BJ (cell line): ENCODE data around the gene REG1A. TPM values are rescaled to one million over a fixed set of nuclear protein-coding genes. Genes with fewer than 3 reads are reported as not detected.

ENCODE experiments used
- CTCF ChIA-PET: fragments of 350-600 bp; formaldehyde crosslinking; extraction: SDS; loops from one replicate; lab custom pipeline; 2021; ENCODE audit warnings: antibody characterized with exemption, inconsistent platforms; lab: Yijun Ruan, JAX
- POLR2A ChIA-PET: fragments of 300-600 bp; sonication (Branson Sonifier 250); formaldehyde crosslinking; extraction: SDS; loops from one replicate; lab custom pipeline; 2021; ENCODE audit warnings: antibody characterized with exemption; lab: Charles Lee
- DNase-seq: peaks from one replicate; pipeline ENCODE4 v3.0.0-alpha.2; 2011; ENCODE audit warnings: low read depth
- H3K27me3 ChIP-seq: 2 replicates; pipeline ENCODE4 v1.6.0; 2011; ENCODE audit warnings: low read length; ENCODE audit not compliant: control insufficient read depth, insufficient read depth
- H3K36me3 ChIP-seq: 2 replicates; pipeline ENCODE4 v1.5.1; 2011; ENCODE audit warnings: low read length; ENCODE audit not compliant: control insufficient read depth, insufficient read depth
- H3K4me3 ChIP-seq: 2 replicates; pipeline ENCODE4 v1.5.1; 2011; ENCODE audit warnings: low read depth, mild to moderate bottlenecking, control low read depth, low read length
- polyA minus RNA-seq: library from RNA; depleted of rRNA, polyadenylated mRNA; stranded (reverse); fragments of >200 nt; gene quantifications from 2 replicates; pipeline ENCODE4 v1.2.3, GENCODE V29; 2011; rRNA and poly(A)+ RNA removed
- polyA plus RNA-seq: library from polyadenylated mRNA; depleted of rRNA; stranded (reverse); fragments of >200 nt; gene quantifications from 2 replicates; pipeline ENCODE4 v1.2.3, GENCODE V29; 2011; rRNA removed
- TF ChIP-seq, protein P1 (sequence below): IDR thresholded peaks from 2 replicates; pipeline ENCODE4 v1.5.1; 2011; ENCODE audit warnings: low read depth, mild to moderate bottlenecking, control low read depth, inconsistent platforms, low read length, moderate library complexity; ENCODE audit not compliant: insufficient read depth

The REG1A gene
- polyA plus RNA-seq (not detected in 2 replicates), polyA minus RNA-seq (not detected in 2 replicates)

- TF ChIP-seq, protein P1, sequence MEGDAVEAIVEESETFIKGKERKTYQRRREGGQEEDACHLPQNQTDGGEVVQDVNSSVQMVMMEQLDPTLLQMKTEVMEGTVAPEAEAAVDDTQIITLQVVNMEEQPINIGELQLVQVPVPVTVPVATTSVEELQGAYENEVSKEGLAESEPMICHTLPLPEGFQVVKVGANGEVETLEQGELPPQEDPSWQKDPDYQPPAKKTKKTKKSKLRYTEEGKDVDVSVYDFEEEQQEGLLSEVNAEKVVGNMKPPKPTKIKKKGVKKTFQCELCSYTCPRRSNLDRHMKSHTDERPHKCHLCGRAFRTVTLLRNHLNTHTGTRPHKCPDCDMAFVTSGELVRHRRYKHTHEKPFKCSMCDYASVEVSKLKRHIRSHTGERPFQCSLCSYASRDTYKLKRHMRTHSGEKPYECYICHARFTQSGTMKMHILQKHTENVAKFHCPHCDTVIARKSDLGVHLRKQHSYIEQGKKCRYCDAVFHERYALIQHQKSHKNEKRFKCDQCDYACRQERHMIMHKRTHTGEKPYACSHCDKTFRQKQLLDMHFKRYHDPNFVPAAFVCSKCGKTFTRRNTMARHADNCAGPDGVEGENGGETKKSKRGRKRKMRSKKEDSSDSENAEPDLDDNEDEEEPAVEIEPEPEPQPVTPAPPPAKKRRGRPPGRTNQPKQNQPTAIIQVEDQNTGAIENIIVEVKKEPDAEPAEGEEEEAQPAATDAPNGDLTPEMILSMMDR, result no peak
- CTCF ChIA-PET, result no interaction called here
- Histone ChIP-seq H3K27me3 (no peaks in the 10 kb centered on the region), H3K36me3 (no peaks in the 10 kb centered on the region), H3K4me3 (no peak within 1 kb of the TSS)
- no peak for DNase-seq
- POLR2A ChIA-PET, result no interaction called here
Measured at GRCh38 chr2:79120194-79120713, at the start of gene REG1A. Gene REG1A (plus strand): TSS chr2:79120488. CDS start chr2:79120862, 374 bp downstream.

DNA sequence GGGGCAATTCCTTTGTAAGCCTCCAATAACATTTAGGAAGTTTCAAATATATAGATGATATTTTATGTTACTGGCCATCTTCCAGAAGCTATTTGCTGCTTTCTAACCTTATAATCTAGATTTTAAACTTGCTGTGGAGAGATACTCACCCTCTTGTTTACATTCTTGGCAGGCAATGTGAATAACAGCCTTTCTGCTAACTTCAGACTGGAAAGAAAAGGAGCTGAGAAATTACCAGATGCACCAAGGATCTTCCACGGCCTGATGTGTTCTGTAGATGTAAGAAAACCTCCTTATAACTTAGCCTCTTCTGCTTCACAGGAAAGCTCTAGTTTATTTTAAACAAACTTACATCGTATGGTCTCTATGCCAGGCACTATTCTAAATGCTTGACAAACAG lies 49.2 kb upstream of the REG1A start:
- no peaks in the 10 kb centered on the region for H3K36me3 ChIP-seq
- no peak for DNase-seq
- TF ChIP-seq, protein P1, result no peak
- ChIA-PET POLR2A (no interaction called here), CTCF (no interaction called here)
- no peak overlapping the region for H3K4me3 ChIP-seq
- no peaks in the 10 kb centered on the region for H3K27me3 ChIP-seq

GRCh38 chr2:79082987-79083386 lies 37.3 kb upstream of the REG1A start:
- DNase-seq, result no peak
- Histone ChIP-seq H3K4me3 (no peak overlapping the region), H3K27me3 (no peaks in the 10 kb centered on the region), H3K36me3 (no peaks in the 10 kb centered on the region)
- TF ChIP-seq, protein P1, result no peak
- POLR2A ChIA-PET, result no interaction called here
- CTCF ChIA-PET, result no interaction called here

GRCh38 chr2:79083597-79084251 lies 36.6 kb upstream of the REG1A start:
- no peak overlapping the region for H3K4me3 ChIP-seq
- H3K36me3 ChIP-seq, result no peaks in the 10 kb centered on the region
- ChIA-PET CTCF (no interaction called here), POLR2A (no interaction called here)
- H3K27me3 ChIP-seq, result no peaks in the 10 kb centered on the region
- DNase-seq, result no peak
- TF ChIP-seq, protein P1, result no peak

- Histone ChIP-seq H3K36me3 (no peaks in the 10 kb centered on the region), H3K27me3 (no peaks in the 10 kb centered on the region), H3K4me3 (no peak overlapping the region)
- CTCF ChIA-PET, result no interaction called here
- no peak for DNase-seq
- POLR2A ChIA-PET, result no interaction called here
- TF ChIP-seq, protein P1, result no peak
Measured at GRCh38 chr2:79084495-79085135, 35.7 kb upstream of the REG1A start.
